H1 (cell line): ENCODE data around the gene YRDC. TPM values are rescaled to one million over a fixed set of nuclear protein-coding genes. Genes with fewer than 3 reads are reported as not detected.

ENCODE experiments used
- SAP30 ChIP-seq: fragments of 300-600 bp; sonication (generic); IDR thresholded peaks from 2 replicates; pipeline ENCODE4 v1.7.1; 2012; ENCODE audit warnings: low read length, moderate library complexity, mild to moderate bottlenecking, inconsistent platforms; ENCODE audit not compliant: insufficient read depth, insufficient replicate concordance
- SP4 ChIP-seq: IDR thresholded peaks from 2 replicates; pipeline ENCODE4 v1.6.1; 2012; ENCODE audit warnings: low read length, inconsistent platforms
- ZNF274 ChIP-seq: IDR thresholded peaks from 2 replicates; pipeline ENCODE4 v1.7.0; 2012; ENCODE audit warnings: low read length, borderline replicate concordance; ENCODE audit errors: extremely low read depth
- polyA plus RNA-seq, 7 experiments: library from polyadenylated mRNA; depleted of rRNA in 3 of 7; stranded (reverse) in 5 of 7; unstranded in 2 of 7; fragments of >200 nt in 5 of 7; fragments of 200-250 nt in 2 of 7; gene quantifications; 1 replicate in 5 of 7; 2 replicates in 1 of 7; 4 replicates in 1 of 7; pipeline versions ENCODE4 v1.2.1 to v1.2.3, GENCODE V29; 2011 to 2013; ENCODE audit warnings: missing spikeins in 2 of 7, mixed read lengths in 2 of 7
- total RNA-seq: library from RNA; stranded (reverse); fragmentation: NEBNext Ultra II Directional; extraction: Animal tissue kit (Norgen Biotek cat#: 25700); gene quantifications from 2 replicates; pipeline ENCODE4 v1.2.1, GENCODE V29; 2021

YRDC gene
- total and polyA plus RNA-seq, 2 of the 8 experiments (the other 6 are each of a cell fraction or from before 2014, with no cell fraction given) = 21.1 to 21.6 TPM

GRCh38 chr1:37836788-37837187, 28.8 kb upstream of the YRDC start (continued):
- no peak for TF ChIP-seq ZNF274
- no peak for TF ChIP-seq SP4
- no peak for TF ChIP-seq SAP30
- TF ChIP-seq, all 59 proteins: peak for 0
